HG03457 (cell line): Measurements from ENCODE around the gene PER2.

ENCODE experiments used
- ATAC-seq: cut with Tn5 transposase; IDR thresholded peaks from one replicate; pipeline ENCODE4 v1.9.1; 2021; ENCODE audit warnings: moderate number of reproducible peaks; ENCODE audit not compliant: unreplicated experiment

PER2 gene

GRCh38 chr2:238231809-238232208, 56.6 kb downstream of the PER2 start:
- ATAC-seq: no peak

GRCh38 chr2:238231251-238231793, 57.1 kb downstream of the PER2 start:
- no peak for ATAC-seq

GRCh38 chr2:238230699-238231098, 57.7 kb downstream of the PER2 start:
- no peak for ATAC-seq

GRCh38 chr2:238228700-238229099, 59.7 kb downstream of the PER2 start:
- no peak for ATAC-seq

GRCh38 chr2:238227587-238228032, 60.8 kb downstream of the PER2 start:
- ATAC-seq: no peak

- ATAC-seq: no peak
Observed at GRCh38 chr2:238226698-238227586, 61.5 kb downstream of the PER2 start.

- ATAC-seq: no peak
Observed at GRCh38 chr2:238225911-238226697, 62.3 kb downstream of the PER2 start.

- no peak for ATAC-seq
Observed at GRCh38 chr2:238225121-238225520, 63.3 kb downstream of the PER2 start.

GRCh38 chr2:238224356-238225035, 63.9 kb downstream of the PER2 start:
- no peak for ATAC-seq

GRCh38 chr2:238220892-238221521, 67.4 kb downstream of the PER2 start:
- ATAC-seq: no peak

- no peak for ATAC-seq
Observed at GRCh38 chr2:238220274-238220891, 68.0 kb downstream of the PER2 start.

- ATAC-seq: no peak
Observed at GRCh38 chr2:238216651-238217184, 71.7 kb downstream of the PER2 start.

GRCh38 chr2:238207006-238207405, 81.4 kb downstream of the PER2 start:
- no peak for ATAC-seq

GRCh38 chr2:238203973-238204683, 84.3 kb downstream of the PER2 start:
- ATAC-seq: no peak

- ATAC-seq: peak; percentile 90
Observed at GRCh38 chr2:238203094-238203972, 85.1 kb downstream of the PER2 start, which contains the start of gene ILKAP. ILKAP (minus strand) TSS chr2:238203695; CDS start chr2:238203553, 142 bp downstream.

GRCh38 chr2:238202326-238203093, 85.9 kb downstream of the PER2 start:
- ATAC-seq: no peak
